Measurements from ENCODE around the gene SYCP3. TPM values are rescaled to one million over a fixed set of nuclear protein-coding genes. Genes with fewer than 3 reads are reported as not detected.
"Not testable (repeated sequence)": the region's sequence is repeated elsewhere in the genome, so short reads cannot be mapped to it uniquely, and the experiment has no call there.

Gene SYCP3
- total RNA-seq, 4 donors from 2014 or later, result not detected

DNA sequence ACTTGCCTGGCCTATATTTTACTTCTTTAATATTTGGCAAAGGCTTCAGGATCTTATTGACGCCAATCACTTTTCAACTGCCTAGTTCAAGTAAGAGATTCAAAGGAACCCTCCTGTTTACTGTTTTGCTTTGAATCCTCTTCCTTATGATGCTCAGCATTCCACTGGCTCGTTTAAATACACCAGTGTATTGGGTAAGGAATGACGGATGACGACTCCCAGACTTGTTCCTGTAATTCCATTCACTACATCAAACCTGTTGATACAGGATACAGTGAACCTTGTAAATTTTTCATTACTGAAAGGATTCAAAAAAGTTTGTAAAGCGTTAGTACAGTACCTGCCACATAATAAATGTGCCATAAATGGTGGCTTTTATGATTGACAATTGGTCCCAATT, 1.7 kb upstream of the SYCP3 start:
- TF ChIP-seq, protein P1, sequence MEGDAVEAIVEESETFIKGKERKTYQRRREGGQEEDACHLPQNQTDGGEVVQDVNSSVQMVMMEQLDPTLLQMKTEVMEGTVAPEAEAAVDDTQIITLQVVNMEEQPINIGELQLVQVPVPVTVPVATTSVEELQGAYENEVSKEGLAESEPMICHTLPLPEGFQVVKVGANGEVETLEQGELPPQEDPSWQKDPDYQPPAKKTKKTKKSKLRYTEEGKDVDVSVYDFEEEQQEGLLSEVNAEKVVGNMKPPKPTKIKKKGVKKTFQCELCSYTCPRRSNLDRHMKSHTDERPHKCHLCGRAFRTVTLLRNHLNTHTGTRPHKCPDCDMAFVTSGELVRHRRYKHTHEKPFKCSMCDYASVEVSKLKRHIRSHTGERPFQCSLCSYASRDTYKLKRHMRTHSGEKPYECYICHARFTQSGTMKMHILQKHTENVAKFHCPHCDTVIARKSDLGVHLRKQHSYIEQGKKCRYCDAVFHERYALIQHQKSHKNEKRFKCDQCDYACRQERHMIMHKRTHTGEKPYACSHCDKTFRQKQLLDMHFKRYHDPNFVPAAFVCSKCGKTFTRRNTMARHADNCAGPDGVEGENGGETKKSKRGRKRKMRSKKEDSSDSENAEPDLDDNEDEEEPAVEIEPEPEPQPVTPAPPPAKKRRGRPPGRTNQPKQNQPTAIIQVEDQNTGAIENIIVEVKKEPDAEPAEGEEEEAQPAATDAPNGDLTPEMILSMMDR (IDR thresholded peaks at IDR 0.05), result no peak
- TF ChIP-seq POLR2A (IDR thresholded peaks at IDR 0.05), result no peak
- Histone ChIP-seq H3K27me3 (no peaks in the 10 kb centered on the region), H3K27ac (no peak overlapping the region), H3K36me3 (peaks cover 0 to 81% (median 2%) of the 10 kb centered on the region in 3 donors), H3K4me1 (no peaks in the 10 kb centered on the region), H3K9me3 (no peaks in the 10 kb centered on the region), H3K4me3 (no peak overlapping the region)
- DNase-seq, result no peak

DNA sequence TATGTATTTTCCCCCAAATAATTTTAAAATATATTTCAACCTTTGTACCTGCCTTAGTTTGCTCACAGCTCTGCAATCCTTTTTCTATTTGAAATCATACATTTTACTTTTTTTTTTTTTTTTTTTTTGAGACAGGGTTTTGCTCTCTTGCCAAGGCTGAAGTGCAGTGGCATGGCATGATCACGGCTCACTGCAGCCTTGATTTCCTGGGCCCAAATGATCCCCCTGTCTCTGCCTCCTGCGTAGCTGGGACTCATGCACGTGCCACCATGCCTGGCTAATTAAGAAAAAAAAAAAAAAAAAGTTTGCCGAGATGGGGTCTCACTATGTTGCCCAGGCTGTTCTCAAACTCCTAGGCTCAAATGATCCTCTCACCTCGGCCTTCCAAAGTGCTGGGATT, 1.3 kb upstream of the SYCP3 start:
- H3K36me3 ChIP-seq, result peaks cover 0 to 77% (median 2%) of the 10 kb centered on the region in 3 donors
- no peak for DNase-seq

DNA sequence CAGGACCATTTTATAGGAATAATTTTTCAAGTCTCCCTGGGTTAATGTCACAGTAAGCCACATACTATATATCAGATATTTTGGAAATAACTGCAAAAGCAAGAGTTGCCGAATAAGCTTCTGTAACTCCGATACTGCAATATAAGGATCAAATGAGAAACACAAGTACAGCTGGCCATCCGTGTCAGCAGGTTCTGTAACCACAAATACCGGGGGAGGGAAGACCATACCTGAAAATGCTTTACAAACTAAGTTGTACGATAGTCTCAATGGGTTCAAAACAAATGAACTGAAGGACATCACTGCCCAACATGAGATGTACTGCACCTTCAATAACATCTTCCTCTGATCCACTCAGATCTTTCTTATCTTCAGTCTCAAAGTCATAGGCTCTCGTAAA, 1.8 kb downstream of the SYCP3 start:
- no peaks in the 10 kb centered on the region for H3K9me3 ChIP-seq
- peaks cover 0 to 60% (median 2%) of the 10 kb centered on the region in 3 donors for H3K36me3 ChIP-seq
- TF ChIP-seq, protein P1 (IDR thresholded peaks at IDR 0.05), result no peak
- no peak for TF ChIP-seq POLR2A (IDR thresholded peaks at IDR 0.05)
- no peaks in the 10 kb centered on the region for H3K4me1 ChIP-seq
- no peaks in the 10 kb centered on the region for H3K27me3 ChIP-seq
- H3K27ac ChIP-seq, result no peak overlapping the region
- DNase-seq, result no peak
- H3K4me3 ChIP-seq, result no peak overlapping the region

More for the DNA sequence above, 1.3 kb upstream of the SYCP3 start:
- Histone ChIP-seq H3K27ac (no peak overlapping the region), H3K4me3 (no peak overlapping the region), H3K9me3 (no peaks in the 10 kb centered on the region), H3K27me3 (no peaks in the 10 kb centered on the region), H3K4me1 (no peaks in the 10 kb centered on the region)
- TF ChIP-seq, protein P1 (IDR thresholded peaks at IDR 0.05), result no peak
- TF ChIP-seq POLR2A (IDR thresholded peaks at IDR 0.05), result no peak

DNA sequence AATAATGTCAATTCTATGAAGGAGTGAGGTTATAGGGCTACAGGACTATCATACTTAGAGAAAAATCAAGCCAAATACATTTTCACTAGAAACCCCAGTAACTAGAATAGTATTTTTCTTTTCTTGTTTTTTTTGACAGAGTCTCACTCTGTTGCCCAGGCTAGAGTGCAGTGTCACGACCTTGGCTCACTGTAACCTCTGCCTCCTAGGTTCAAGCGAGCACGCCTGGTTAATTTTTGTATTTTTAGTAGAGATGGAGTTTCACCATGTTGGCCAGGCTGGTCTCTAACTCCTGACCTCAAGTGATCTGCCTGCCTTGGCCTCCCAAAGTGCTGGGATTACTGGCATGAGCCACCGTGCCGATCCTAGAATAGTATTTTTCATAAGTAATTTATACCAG, 4.8 kb downstream of the SYCP3 start:
- H3K27ac ChIP-seq, H3K4me3 ChIP-seq, H3K27me3 ChIP-seq, H3K9me3 ChIP-seq, H3K4me1 ChIP-seq, DNase-seq: not testable (repeated sequence)
- H3K36me3 ChIP-seq, result peaks cover 0 to 53% (median 2%) of the 10 kb centered on the region in 3 donors

DNA sequence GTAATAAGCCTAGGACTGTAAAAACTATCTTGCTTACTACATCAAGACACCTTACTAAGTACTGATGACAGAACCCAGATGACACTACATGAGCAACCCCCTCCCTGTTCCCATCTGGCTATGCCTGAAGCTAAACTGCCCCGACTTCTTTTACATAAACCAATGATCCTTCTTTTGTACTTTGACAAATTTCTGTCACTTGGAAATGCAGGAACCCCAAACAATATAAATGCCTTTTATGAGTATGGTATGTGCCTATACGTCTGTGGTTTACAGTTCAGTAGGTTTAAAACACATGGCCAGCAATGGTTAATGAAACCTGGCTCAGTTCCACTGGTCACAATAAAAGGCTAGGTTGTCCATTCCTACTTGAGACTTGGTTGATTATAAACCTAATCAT, 6.1 kb downstream of the SYCP3 start:
- DNase-seq, result no peak
- H3K36me3 ChIP-seq, result peaks cover 0 to 51% (median 0%) of the 10 kb centered on the region in 3 donors

DNA sequence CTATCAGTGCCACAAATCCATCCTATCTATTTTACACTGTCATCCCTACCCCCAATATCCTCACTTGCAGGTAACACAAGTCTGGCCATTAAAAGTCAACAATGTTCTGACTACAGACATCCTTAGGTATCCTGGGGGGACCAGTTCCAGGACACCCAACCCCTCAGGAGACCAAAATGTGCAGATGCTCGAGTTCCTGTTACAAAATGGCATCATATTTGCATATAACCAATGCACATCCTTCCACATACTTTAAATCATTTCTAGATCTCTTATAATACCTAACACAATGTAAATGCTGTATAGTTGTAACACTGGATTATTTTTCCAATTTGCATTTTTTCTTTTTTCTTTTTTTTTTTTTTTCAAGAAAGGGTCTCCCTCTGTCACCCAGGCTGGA, 6.9 kb downstream of the SYCP3 start:
- Histone ChIP-seq H3K27ac (no peak overlapping the region), H3K4me1 (no peaks in the 10 kb centered on the region), H3K4me3 (no peak overlapping the region), H3K9me3 (no peaks in the 10 kb centered on the region), H3K27me3 (no peaks in the 10 kb centered on the region), H3K36me3 (peaks cover 0 to 51% (median 0%) of the 10 kb centered on the region in 3 donors)
- TF ChIP-seq, protein P1 (IDR thresholded peaks at IDR 0.05), result no peak
- no peak for TF ChIP-seq POLR2A (IDR thresholded peaks at IDR 0.05)
- no peak for DNase-seq

More for the DNA sequence above, 6.1 kb downstream of the SYCP3 start:
- Histone ChIP-seq H3K9me3 (no peaks in the 10 kb centered on the region), H3K27me3 (no peaks in the 10 kb centered on the region), H3K4me1 (no peaks in the 10 kb centered on the region), H3K27ac (no peak overlapping the region), H3K4me3 (no peak overlapping the region)
- TF ChIP-seq, protein P1 (IDR thresholded peaks at IDR 0.05), result no peak
- TF ChIP-seq POLR2A (IDR thresholded peaks at IDR 0.05), result no peak
